CD8-positive, alpha-beta memory T cell (primary cell): ENCODE measurements around the gene POLE. TPM values are rescaled to one million over a fixed set of nuclear protein-coding genes. Genes with fewer than 3 reads are reported as not detected.

Experiments
- CTCF ChIA-PET: fragments of 350-600 bp; sonication (Branson Sonifier 250); formaldehyde crosslinking; loops from one replicate; lab custom pipeline; 2021; ENCODE audit warnings: antibody characterized with exemption; lab: Charles Lee
- POLR2A ChIA-PET: fragments of 350-600 bp; sonication (Branson Sonifier 250); formaldehyde crosslinking; loops from one replicate; lab custom pipeline; 2021; ENCODE audit warnings: antibody characterized with exemption; lab: Charles Lee
- DNase-seq, 5 donors: peaks; one replicate each; pipeline versions ENCODE4 v3.0.0 to v3.0.0-alpha.2; 2020 to 2022; ENCODE audit warnings: mixed read lengths in 1 of 5
- H3K27ac ChIP-seq: one replicate; pipeline ENCODE4 v1.7.0; 2013; ENCODE audit warnings: low read depth, mild to moderate bottlenecking, low read length, moderate library complexity
- H3K27me3 ChIP-seq: 2 replicates; pipeline ENCODE4 v1.7.0; 2013; ENCODE audit warnings: low read length, mild to moderate bottlenecking; ENCODE audit not compliant: insufficient read depth, poor library complexity, severe bottlenecking
- H3K36me3 ChIP-seq: 2 replicates; pipeline ENCODE4 v1.7.0; 2013; ENCODE audit warnings: mild to moderate bottlenecking, low read length, moderate library complexity; ENCODE audit not compliant: insufficient read depth
- H3K4me1 ChIP-seq: 2 replicates; pipeline ENCODE4 v1.7.0; 2013; ENCODE audit warnings: mild to moderate bottlenecking, low read length, moderate library complexity; ENCODE audit not compliant: insufficient read depth
- H3K4me3 ChIP-seq: 2 replicates; pipeline ENCODE4 v1.7.0; 2013; ENCODE audit warnings: mild to moderate bottlenecking, low read length
- H3K9me3 ChIP-seq: 2 replicates; pipeline ENCODE4 v1.7.0; 2013; ENCODE audit warnings: mild to moderate bottlenecking, low read length
- H3K27ac Mint-ChIP-seq, 8 donors: one replicate each; pipeline ENCODE4 v1.8.0; 2020 to 2021; ENCODE audit warnings: mixed read lengths in 8 of 8, mild to moderate bottlenecking in 6 of 8, inconsistent platforms in 3 of 8, moderate library complexity in 3 of 8
- H3K27me3 Mint-ChIP-seq, 2 donors: one replicate each; pipeline ENCODE4 v1.8.0; 2020 to 2021; ENCODE audit warnings: mixed read lengths in 2 of 2, mild to moderate bottlenecking in 1 of 2, moderate library complexity in 1 of 2
- H3K36me3 Mint-ChIP-seq, 3 donors: one replicate each; pipeline ENCODE4 v1.8.0; 2020 to 2021; ENCODE audit warnings: mixed read lengths in 3 of 3, inconsistent platforms in 1 of 3, mild to moderate bottlenecking in 1 of 3
- H3K4me1 Mint-ChIP-seq, 3 donors: one replicate each; pipeline ENCODE4 v1.8.0; 2020 to 2021; ENCODE audit warnings: mixed read lengths in 3 of 3, inconsistent platforms in 1 of 3, mild to moderate bottlenecking in 1 of 3
- H3K4me3 Mint-ChIP-seq, 7 donors: one replicate each; pipeline ENCODE4 v1.8.0; 2020 to 2021; ENCODE audit warnings: mixed read lengths in 7 of 7, mild to moderate bottlenecking in 6 of 7, moderate library complexity in 4 of 7, inconsistent platforms in 2 of 7
- H3K9me3 Mint-ChIP-seq, 5 donors: one replicate each; pipeline ENCODE4 v1.8.0; 2020 to 2022; ENCODE audit warnings: mixed read lengths in 5 of 5, mild to moderate bottlenecking in 3 of 5, moderate library complexity in 2 of 5, inconsistent platforms in 1 of 5
- polyA plus RNA-seq: library from polyadenylated mRNA; unstranded; fragments of 300-500 nt; fragmentation: Illumina TruSeq; gene quantifications from one replicate; pipeline ENCODE4 v1.2.3, GENCODE V29; 2021
- total RNA-seq, 2 experiments: library from RNA; stranded (reverse); gene quantifications; one replicate each; pipeline ENCODE4 v1.2.3, GENCODE V29; 2021

POLE gene
- total and polyA plus RNA-seq, 3 experiments from 2014 or later = 4.2 to 117 (median 109) TPM

DNA sequence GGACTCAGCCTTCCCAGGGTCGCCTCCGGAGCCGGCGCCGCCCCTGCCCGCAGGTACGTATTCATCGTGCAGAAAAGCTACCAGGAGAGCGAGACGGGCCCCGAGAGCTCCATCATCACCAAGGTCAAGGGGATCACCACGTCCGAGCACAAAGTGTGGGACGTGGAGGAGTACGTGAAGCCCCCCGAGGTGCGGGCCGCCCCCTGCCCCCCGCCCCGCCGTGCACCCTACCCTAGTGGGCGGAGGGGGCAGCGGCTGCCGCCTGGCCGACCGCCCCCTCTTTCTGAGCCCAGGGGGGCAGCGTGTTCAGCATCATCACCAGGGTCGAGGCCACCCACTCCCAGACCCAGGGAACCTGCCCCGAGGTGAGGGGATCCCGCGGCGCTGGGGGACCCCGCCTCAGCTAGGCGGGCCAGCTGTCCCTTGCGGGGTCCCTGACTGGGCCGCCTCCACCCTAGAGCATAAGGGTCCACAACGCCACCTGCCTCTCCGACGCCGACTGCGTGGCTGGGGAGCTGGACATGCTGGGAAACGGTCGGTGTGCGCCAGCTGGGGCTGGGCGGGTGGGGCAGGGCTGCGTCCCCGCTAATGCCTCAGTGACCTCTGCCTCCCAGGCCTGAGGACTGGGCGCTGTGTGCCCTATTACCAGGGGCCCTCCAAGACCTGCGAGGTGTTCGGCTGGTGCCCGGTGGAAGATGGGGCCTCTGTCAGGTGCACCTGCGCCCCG lies 67.6 kb downstream of the POLE start:
- H3K27ac Mint-ChIP-seq = no peak overlapping the region
- no peak overlapping the region for H3K27ac ChIP-seq
- H3K9me3 Mint-ChIP-seq = peaks cover 0 to 17% (median 6%) of the 10 kb centered on the region in 5 donors
- POLR2A ChIA-PET = no interaction called here
- peaks cover 27 to 36% of the 10 kb centered on the region in 2 donors for H3K27me3 Mint-ChIP-seq
- no peaks in the 10 kb centered on the region for H3K4me1 ChIP-seq
- peak in 1 of 5 donors; percentile 26 for DNase-seq
- no peaks in the 10 kb centered on the region for H3K36me3 ChIP-seq
- H3K4me1 Mint-ChIP-seq = peaks cover 10 to 19% (median 14%) of the 10 kb centered on the region in 3 donors
- CTCF ChIA-PET = no interaction called here
- peaks cover 0 to 6% (median 0%) of the 10 kb centered on the region in 3 donors for H3K36me3 Mint-ChIP-seq
- peaks cover 13% of the 10 kb centered on the region for H3K27me3 ChIP-seq
- H3K4me3 Mint-ChIP-seq = no peak overlapping the region
- no peaks in the 10 kb centered on the region for H3K9me3 ChIP-seq
- no peak overlapping the region for H3K4me3 ChIP-seq

DNA sequence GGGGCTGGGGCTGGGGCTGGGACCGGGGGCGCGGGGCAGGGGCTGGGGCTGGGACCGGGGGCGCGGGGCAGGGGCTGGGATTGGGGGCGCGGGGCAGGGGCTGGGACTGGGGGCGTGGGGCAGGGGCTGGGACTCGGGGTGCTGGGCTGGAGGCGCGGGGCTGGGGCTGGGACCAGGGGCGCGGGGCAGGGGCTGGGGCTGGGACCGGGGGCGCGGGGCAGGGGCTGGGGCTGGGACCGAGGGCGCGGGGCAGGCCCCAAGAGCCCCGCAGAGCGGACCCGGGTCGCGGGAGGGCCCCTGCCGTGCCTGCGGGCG lies 68.1 kb downstream of the POLE start:
- Histone ChIP-seq H3K9me3 (no peaks in the 10 kb centered on the region), H3K4me1 (no peaks in the 10 kb centered on the region), H3K36me3 (no peaks in the 10 kb centered on the region), H3K27ac (no peak overlapping the region), H3K4me3 (no peak overlapping the region), H3K27me3 (peaks cover 13% of the 10 kb centered on the region)
- no peak for DNase-seq
- Mint-ChIP-seq H3K27ac (no peak overlapping the region), H3K36me3 (peaks cover 0 to 4% (median 0%) of the 10 kb centered on the region in 3 donors), H3K4me3 (no peak overlapping the region), H3K27me3 (peaks cover 27 to 36% of the 10 kb centered on the region in 2 donors), H3K9me3 (peaks cover 0 to 17% (median 6%) of the 10 kb centered on the region in 5 donors), H3K4me1 (peaks cover 10 to 19% (median 14%) of the 10 kb centered on the region in 3 donors)
- ChIA-PET CTCF (no interaction called here), POLR2A (no interaction called here)

DNA sequence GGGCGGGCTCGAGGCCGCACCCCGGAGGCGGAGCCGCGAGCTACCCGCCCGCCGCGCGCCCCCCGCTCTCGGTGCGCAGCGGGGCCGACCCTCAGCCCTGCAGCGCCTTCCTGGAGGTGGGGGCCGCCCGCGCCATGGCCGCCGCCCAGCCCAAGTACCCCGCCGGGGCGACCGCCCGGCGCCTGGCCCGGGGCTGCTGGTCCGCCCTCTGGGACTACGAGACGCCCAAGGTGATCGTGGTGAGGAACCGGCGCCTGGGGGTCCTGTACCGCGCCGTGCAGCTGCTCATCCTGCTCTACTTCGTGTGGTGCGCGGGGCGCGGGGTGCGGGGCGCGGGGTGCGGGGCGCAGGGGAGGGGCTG lies 68.5 kb downstream of the POLE start, which contains the start of gene P2RX2:
P2RX2 (plus strand) TSS at position 94 of the 361 bp plus-strand sequence; CDS start at position 135, 41 bp downstream.
- Histone ChIP-seq H3K27me3 (peaks cover 13% of the 10 kb centered on the region), H3K9me3 (no peaks in the 10 kb centered on the region), H3K4me1 (no peaks in the 10 kb centered on the region), H3K4me3 (no peak within 1 kb of the TSS), H3K36me3 (no peaks in the 10 kb centered on the region), H3K27ac (no peak within 1 kb of the TSS)
- Mint-ChIP-seq H3K27ac (no peak within 1 kb of the TSS), H3K4me1 (peaks cover 10 to 19% (median 14%) of the 10 kb centered on the region in 3 donors), H3K27me3 (peaks cover 27 to 36% of the 10 kb centered on the region in 2 donors), H3K9me3 (peaks cover 0 to 17% (median 6%) of the 10 kb centered on the region in 5 donors), H3K4me3 (peak within 1 kb of the TSS in 5 of 7 donors; percentile 2 to 59 (median 52)), H3K36me3 (peaks cover 0 to 1% (median 0%) of the 10 kb centered on the region in 3 donors)
- POLR2A ChIA-PET = no interaction called here
- DNase-seq = peak in 1 of 5 donors; percentile 14
- CTCF ChIA-PET = no interaction called here

DNA sequence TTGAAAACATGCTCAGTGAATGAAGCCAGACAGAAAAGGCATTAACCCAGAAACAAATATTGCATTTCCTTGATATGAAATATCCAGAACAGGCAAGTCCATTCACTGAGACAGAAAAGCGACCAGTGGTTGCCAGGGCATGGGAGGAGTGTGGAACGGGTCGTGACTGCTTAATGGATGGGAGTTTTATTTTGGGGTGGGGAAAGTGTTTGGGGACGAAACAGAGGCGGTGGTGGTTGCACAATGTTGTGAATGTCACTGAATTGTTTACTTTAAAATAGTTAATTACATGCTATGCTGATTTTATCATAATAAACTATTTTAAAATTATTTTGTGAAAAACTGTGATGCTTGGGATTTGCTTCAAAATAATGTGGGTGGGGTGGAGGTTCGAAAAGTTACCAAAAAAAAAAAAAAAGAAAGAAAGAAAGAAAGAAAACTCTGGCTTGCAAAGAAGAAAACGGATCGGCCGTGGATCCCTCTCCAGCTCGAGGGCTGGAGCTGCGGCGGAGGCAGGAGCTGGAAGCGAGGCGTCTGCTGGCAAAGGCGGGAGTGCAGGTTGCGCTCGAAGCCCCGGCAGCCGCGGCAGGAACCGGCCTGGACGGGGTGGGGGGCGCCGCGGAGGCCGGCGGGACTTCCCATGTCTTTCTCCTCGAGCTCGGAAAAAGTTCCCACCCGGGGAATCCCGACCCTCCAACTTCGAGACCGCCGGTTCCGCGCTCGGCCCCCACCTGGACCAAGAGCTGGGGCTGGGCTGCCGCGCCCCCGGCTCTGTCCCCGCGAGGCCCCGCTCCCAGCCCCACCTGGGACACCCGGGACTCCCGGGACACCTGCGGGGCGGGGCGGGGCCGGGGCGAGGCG lies 69.1 kb downstream of the POLE start:
- no peak overlapping the region for H3K27ac Mint-ChIP-seq
- CTCF ChIA-PET = interaction anchor here (0.8 to 4.2 kb wide), 2 partner anchors 8 to 203 kb away, joined by 3 to 41 read pairs; no protein-coding TSS in a partner anchor
- H3K27me3 ChIP-seq = peaks cover 13% of the 10 kb centered on the region

DNA sequence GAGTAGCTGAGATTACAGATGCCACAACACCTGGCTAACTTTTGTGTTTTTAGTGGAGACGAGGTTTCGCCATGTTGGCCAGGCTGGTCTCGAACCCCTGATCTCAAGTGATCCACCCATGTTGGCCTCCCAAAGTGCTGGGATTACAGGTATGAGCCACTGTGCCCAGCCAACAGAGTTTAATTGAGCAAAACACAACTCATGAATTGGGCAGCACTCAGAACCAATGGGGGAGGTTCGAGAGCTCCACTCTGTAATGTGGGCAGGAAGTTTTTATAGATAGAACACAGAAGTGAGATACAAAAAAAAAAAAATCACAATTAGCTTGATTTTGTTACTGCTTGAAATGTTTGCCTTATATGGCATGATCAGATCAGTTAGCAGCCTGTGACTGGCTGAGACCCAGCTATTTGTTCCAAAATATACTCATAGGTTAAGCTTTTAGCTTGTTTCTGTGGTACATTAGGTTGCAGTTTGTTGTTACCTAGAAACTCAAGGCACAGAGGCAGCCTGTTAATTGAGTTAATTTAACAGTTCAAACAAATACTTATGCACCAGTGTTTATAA lies 69.9 kb downstream of the POLE start:
- peaks cover 0 to 17% (median 6%) of the 10 kb centered on the region in 5 donors for H3K9me3 Mint-ChIP-seq
- peaks cover 10 to 14% (median 14%) of the 10 kb centered on the region in 3 donors for H3K4me1 Mint-ChIP-seq
- ChIA-PET CTCF (interaction anchor here (4.2 kb wide), 1 partner anchor 202 kb away, joined by 41 read pairs; no protein-coding TSS in a partner anchor), POLR2A (no interaction called here)
- Histone ChIP-seq H3K4me3 (no peak overlapping the region), H3K36me3 (no peaks in the 10 kb centered on the region), H3K27me3 (peaks cover 13% of the 10 kb centered on the region), H3K4me1 (no peaks in the 10 kb centered on the region), H3K27ac (no peak overlapping the region), H3K9me3 (no peaks in the 10 kb centered on the region)
- peak overlapping the region in 1 of 8 donors; percentile 39 for H3K27ac Mint-ChIP-seq
- peak overlapping the region in 1 of 7 donors; percentile 42 for H3K4me3 Mint-ChIP-seq
- no peaks in the 10 kb centered on the region for H3K36me3 Mint-ChIP-seq
- peaks cover 35% of the 10 kb centered on the region in 2 donors for H3K27me3 Mint-ChIP-seq
- DNase-seq = no peak

More for the DNA sequence above, 69.1 kb downstream of the POLE start:
- no peaks in the 10 kb centered on the region for H3K4me1 ChIP-seq
- H3K9me3 Mint-ChIP-seq = peaks cover 0 to 17% (median 6%) of the 10 kb centered on the region in 5 donors
- H3K36me3 Mint-ChIP-seq = peaks cover 0 to 1% (median 0%) of the 10 kb centered on the region in 3 donors
- H3K4me3 Mint-ChIP-seq = peak overlapping the region in 5 of 7 donors; percentile 2 to 59 (median 52)
- H3K9me3 ChIP-seq = no peaks in the 10 kb centered on the region
- no peak overlapping the region for H3K27ac ChIP-seq
- H3K4me3 ChIP-seq = no peak overlapping the region
- peaks cover 28 to 35% of the 10 kb centered on the region in 2 donors for H3K27me3 Mint-ChIP-seq
- no peaks in the 10 kb centered on the region for H3K36me3 ChIP-seq
- POLR2A ChIA-PET = no interaction called here
- DNase-seq = peak in 1 of 5 donors; percentile 21
- H3K4me1 Mint-ChIP-seq = peaks cover 10 to 19% (median 14%) of the 10 kb centered on the region in 3 donors

DNA sequence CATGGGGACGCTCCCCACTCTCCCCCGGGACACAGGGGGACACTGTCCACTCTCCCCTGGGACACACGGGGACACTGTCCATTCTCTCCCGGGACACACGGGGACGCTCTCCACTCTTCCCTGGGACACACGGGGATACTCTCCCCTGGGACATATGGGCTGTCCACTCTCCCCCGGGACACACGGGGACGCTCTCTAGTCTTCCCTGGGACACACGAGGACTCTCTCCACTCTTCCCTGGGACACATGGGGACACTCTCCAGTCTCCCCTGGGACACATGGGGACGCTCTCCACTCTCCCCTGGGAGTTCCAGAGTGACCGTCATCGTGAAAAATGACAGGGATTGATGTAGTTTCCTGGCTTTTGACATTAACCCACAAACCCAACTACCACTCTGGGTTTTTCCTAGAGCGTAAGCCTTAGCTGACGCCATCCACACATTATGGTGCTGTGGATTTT lies 71.5 kb downstream of the POLE start:
- peaks cover 34 to 38% of the 10 kb centered on the region in 2 donors for H3K27me3 Mint-ChIP-seq
- H3K4me1 ChIP-seq = no peaks in the 10 kb centered on the region
- H3K4me1 Mint-ChIP-seq = peaks cover 10 to 14% (median 14%) of the 10 kb centered on the region in 3 donors
- H3K9me3 Mint-ChIP-seq = peaks cover 0 to 17% (median 8%) of the 10 kb centered on the region in 5 donors
- no peak overlapping the region for H3K4me3 ChIP-seq
- no peaks in the 10 kb centered on the region for H3K36me3 Mint-ChIP-seq
- H3K9me3 ChIP-seq = no peaks in the 10 kb centered on the region
- peaks cover 13% of the 10 kb centered on the region for H3K27me3 ChIP-seq
- H3K4me3 Mint-ChIP-seq = no peak overlapping the region
- DNase-seq = no peak
- no peak overlapping the region for H3K27ac Mint-ChIP-seq
- ChIA-PET POLR2A (interaction anchor here (1.1 kb wide), 1 partner anchor 201 kb away, joined by 4 read pairs; no protein-coding TSS in a partner anchor), CTCF (interaction anchor here (0.7 to 4.2 kb wide), 6 partner anchors 10 to 205 kb away, joined by 3 to 41 read pairs (median 4); no protein-coding TSS in a partner anchor)
- H3K27ac ChIP-seq = no peak overlapping the region
- no peaks in the 10 kb centered on the region for H3K36me3 ChIP-seq

DNA sequence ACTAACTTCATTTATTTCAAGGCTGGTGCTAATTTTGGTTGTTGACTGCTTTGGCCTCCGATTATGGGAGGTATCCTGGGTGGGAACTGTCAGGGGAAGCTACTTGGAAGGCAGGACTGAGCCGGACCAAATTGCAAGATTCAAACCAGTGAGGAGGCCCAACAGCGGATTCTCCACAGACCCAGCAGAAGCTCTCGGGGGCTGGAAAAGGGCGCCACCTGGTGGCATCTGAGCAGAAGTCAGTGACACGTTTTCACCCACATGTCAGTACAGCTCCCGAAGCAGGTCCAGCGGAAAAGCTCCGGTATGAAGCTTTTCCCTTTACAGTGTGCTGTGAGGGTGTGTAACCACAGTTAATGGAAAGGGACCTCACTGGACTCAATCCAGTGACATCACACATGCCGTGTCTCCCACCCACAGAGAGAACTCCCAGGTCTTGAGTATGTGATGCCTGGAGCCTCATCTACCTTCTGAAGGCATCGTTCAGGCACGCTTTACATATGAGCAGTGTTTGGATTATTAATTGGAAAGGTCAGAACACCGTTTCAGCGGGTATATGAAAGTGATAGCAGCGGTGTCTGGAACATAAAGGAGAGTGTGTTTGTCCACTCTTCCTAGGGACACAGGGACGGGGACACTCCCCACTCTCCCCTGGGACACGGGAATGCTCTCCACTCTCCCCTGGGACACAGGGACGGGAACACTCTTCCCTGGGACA lies 72.1 kb downstream of the POLE start:
- Mint-ChIP-seq H3K27me3 (peaks cover 36 to 44% of the 10 kb centered on the region in 2 donors), H3K4me1 (peaks cover 13 to 20% (median 14%) of the 10 kb centered on the region in 3 donors), H3K27ac (peak overlapping the region in 1 of 8 donors; percentile 3), H3K4me3 (no peak overlapping the region), H3K36me3 (no peaks in the 10 kb centered on the region), H3K9me3 (peaks cover 0 to 17% (median 8%) of the 10 kb centered on the region in 5 donors)
- Histone ChIP-seq H3K27ac (no peak overlapping the region), H3K9me3 (no peaks in the 10 kb centered on the region), H3K4me3 (no peak overlapping the region), H3K36me3 (no peaks in the 10 kb centered on the region), H3K27me3 (peaks cover 17% of the 10 kb centered on the region), H3K4me1 (no peaks in the 10 kb centered on the region)
- CTCF ChIA-PET = interaction anchor here (0.6 to 4.2 kb wide), 12 partner anchors 9 to 461 kb away, joined by 3 to 41 read pairs (median 3); no protein-coding TSS in a partner anchor
- POLR2A ChIA-PET = interaction anchor here (0.8 to 1.1 kb wide), 2 partner anchors 200 to 618 kb away, joined by 3 to 4 read pairs; no protein-coding TSS in a partner anchor
- peak; percentile 66 to 84 (median 68) for DNase-seq
